CD1c-positive myeloid dendritic cell (primary cell): Measurements from ENCODE around the gene IMPA2.

Experiments
- DNase-seq: peaks from one replicate; pipeline ENCODE4 v3.0.0-alpha.2; 2016; ENCODE audit errors: extremely low spot score

The IMPA2 gene

DNA sequence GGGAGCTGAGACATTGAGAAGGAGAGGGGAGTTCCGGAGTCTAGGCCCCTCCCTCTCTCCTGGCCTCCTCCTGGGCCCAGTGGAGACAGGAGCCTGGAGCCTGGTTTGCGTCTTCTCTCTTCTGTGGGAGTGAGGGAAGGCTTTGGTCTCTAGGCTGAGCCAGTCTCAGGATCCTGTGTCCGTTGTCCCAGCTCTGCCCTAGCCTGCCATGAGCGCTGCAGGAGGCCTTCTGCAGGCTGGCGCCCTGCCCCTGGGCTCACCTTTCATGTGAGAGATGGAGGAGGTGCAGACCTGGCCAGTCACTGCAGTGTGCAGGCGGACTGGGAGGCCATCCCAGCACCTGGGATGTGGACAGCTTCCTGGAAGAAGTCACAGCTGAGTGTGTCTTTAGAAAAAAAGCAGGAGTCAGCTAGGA is 8.7 kb downstream of the IMPA2 start:
- DNase-seq, result no peak

DNA sequence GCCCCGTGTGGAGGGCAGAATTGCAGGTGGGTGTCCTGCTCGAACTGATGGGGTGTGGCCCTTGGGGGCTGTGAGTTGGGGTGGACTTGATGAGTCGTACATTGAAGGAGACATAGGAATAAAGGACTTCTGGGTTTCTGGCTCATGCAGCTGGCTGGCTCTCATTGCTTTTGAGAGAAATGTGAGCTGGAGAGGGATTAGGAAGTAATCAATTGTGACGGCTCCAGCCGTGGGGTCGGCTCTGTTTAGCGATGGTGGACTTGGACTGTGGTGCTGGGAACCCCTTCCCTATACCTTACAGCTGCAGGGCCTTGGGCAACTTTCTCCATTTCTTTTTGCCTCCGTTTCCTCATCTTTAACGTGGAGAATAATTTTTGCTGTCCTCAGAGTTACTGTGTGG is 9.2 kb downstream of the IMPA2 start:
- no peak for DNase-seq

DNA sequence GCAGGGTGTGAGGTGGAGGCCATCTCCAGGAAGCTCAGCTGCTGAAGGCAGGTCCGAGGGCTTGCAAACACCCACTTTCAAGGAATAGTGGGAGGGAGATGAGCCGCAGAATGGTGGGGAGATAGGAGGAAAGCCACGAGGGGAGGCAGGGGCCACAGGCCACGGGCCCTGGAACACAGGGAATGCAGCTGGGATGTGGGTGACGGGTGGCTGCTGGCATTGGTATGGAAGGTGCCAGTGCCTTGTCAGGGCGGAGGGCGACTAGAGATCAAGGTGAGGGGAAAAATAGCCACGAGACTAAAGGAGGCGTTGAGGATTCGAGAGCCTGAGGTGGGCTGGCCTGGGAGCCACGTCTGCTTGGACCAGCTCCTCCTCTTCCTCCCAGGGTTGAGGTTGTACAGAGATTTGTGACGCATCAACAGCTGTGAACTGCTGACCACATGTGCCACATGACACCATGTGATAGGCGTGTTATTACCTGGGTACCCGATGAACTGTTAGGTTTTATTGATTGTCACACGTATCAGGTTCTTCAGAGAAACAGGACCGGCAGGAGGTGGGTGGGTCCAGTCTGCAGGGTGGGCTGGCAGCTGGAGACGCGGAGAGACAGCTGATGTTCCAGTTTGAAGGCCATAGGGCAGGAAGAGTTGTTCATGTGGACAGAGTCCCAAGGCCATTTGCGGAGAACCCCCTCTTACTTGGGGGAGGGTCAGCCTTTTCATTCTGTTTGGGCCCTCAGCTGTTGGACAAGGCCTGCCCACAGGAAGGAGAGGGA is 9.9 kb downstream of the IMPA2 start:
- no peak for DNase-seq

DNA sequence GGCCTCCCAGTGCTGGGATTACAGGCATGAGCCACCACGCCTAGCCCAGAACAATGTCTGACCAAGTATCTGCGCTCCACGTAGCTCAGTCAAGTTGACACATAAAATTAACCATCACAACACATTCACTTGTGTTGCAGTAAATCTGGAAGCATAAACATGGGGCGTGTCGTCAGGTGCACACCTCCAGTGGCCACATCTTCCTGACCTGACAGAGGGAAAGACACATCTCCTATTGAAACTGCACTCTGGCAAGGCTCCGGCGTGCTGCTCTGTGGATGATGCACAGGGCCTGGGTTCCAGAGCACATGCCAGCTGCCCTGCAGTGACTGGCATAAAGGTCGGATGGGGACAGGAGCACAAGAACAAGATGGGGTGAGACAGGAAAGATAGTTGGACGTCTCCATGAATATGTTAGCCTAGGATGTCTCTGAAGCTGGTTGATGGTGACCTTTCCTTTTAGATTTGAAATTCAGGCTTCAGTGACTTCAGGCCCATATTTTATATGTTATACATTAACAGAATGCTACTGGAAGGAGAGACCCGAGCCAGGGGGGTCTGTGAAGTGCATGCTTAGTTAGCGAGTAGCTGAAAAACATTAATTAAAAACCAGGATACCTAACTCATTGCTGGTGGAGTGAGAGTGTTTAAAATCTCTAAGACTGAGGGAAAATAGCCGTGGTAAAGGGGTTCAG is 10.9 kb downstream of the IMPA2 start:
- DNase-seq, result no peak

DNA sequence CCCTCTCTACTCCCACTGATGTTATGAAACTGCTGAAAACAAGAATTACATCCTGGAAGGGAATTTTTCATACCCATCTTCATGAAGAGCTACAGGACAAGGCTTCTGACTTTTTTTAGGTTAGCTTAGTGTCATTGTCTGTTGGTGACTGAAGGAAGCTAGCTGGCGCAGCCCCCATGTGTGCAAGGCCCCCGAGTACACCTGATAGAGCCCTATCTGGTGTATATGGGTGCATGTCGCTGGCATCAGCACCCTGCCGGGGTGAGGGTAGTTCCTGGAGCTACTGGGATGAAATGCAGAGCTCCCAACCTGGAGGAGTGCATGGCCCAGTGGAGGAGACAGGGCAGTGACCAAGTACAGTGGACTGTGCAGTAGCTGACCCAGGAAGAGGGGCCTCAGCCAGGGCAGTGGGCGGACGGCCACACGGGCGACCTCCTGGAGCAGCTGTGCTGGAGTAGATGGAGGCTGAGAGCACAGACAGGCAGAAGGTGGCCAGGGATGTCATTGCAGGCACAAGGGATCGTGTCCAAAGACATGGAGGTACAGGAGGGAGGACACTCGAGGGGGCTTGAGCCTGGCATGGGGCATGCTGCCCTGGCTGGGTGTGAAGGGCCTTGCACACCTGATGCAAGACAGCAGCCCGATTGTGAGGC is 12.1 kb downstream of the IMPA2 start:
- no peak for DNase-seq

DNA sequence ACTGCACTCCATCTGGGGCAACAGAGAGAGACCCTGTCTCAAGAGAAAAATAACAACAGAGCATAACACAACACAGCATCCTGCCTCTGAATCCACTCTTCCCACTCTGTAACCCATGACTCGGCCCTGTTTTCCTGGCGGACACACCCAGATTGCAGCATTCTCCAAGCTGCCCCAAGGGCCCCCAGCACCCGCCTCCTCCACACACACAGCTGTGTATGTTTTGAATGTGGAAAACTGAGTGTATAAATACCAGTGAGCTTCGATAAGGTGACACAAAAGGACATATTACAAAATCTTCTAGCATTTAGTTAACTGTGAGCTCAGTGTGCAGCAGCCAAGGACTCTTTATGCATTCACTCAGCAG is 13.0 kb downstream of the IMPA2 start:
- no peak for DNase-seq

DNA sequence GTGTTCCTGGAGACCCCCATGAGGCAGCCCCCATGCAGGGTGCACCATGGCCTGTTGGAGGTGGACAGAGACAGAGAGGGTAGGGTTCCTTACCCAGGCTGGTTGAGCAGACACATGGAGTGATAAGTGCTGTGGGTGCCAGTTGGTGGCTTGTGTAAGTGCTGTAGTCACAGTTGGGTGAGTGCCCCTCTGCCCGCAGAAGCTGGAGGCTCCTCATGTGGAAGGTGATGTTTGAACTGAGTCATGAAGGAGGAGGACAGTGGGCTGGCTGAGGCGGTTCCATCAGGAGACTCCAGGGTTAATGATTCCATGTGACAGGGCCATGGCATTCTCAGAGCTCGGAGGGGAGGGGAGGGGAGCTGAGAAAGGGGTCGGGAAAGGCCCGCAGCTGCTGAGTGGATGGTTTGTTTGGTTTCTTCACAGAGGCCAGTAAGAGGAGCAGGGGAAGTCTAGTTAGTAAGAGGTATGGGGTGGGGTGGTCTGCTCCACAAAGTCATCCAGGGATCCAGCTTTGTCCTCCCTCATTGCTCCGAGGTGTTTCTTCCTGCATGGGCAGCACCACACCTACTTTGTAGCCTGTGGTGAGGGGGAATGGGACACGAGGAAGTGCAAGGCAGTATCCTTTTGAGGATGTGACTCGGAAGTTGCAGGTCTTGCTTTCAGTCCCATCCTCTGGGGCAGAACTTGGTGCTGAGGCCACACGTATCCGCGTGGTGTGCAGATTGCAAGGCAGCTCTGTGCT is 13.6 kb downstream of the IMPA2 start:
- DNase-seq, result no peak

DNA sequence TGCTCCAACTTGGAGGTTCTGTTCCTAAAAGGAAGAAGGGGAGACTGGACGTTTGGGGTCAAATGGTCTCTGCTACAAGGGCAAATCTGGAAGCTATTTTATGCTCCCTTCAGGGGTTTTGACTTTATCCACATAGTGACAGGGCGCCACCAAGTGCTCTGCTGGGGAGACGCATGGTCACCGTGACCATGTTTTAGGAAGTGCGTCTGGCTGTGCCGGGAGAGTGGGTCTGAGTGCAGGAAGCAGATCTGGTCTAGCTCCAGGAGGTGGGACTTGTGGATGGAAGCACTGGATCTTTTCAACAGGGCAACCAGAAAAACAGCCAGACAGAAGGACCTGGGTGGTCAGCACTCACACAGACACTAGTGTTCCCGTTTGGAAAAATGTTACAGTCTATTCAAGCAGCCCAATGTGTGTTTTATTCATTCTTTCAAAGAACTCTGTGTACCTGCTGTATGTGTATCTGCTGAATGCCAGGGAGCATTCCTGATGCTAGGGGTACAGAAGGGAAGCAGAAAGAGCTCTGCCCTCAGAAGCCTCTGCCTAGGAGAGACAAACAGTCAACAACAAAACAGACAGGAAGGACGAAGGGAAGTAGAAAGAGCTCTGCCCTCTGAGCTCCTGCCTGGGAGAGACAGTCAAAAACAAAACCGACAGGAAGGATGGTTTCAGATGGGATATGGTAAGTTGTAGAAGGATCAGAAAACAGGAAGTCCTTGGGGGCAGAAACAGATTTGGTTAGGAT is 14.3 kb downstream of the IMPA2 start:
- DNase-seq, result peak; percentile 81

DNA sequence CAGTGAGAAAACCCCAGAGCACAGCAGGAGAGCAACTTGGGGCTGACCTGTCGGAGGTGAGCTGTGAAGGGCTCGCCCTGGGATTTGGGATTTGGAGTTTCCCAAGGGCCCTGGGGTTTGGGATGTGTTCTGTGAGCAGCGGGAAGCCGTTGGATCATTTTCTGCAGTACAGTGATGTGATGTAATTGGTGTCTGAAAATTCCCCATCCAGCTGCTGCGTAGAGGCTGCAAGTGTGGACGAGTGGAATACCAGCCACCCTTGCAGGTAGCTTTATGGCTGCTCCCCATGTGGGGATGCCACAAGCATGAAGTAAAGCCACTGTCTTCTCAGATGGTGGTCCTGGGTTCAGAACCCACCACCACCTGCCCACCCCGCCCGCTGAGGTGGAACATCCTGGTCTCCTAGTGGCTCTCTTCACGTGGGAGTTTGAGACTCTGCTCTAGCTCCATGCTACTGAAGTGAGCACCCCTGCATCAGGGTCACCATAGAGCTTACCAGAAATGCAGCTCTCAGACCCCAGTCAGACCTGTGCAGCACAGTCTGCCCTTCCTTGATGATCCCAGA is 15.0 kb downstream of the IMPA2 start:
- DNase-seq, result no peak

DNA sequence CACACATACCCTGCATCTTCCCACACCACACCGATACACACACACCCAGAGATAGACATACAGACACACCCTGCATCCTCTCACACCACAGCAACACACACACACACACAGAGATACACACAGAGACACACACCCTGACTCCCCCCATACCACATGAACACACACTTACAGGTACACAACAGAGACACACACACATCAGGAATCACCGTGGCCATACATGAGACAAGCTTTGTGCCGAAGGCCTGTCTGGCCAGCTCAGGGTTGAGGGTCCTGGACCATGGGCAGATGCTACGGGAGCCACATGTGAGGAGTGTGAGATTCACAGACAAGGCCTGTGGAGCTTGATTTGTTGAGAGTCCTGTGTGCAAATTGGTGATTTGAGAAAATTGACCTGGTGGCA is 15.6 kb downstream of the IMPA2 start:
- no peak for DNase-seq

DNA sequence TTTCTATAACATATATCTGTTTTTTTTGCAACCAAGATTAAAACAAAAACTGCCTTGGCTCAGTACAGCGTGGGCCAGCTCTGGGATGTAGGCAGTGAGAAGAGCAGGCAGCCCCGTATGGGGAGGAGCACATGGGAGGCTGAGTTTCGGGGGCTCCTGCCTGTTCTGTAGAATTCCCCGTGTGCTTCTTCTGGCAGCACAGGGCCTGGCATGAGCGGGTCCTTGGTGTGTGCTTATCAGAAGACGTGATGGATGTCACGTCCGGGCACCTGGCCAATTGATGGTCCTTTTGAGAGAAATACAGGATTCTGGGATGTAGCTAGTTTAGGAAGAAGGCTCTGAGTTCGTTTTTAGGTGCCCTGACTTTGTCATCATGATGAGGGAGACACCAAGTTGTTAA is 16.2 kb downstream of the IMPA2 start:
- no peak for DNase-seq

DNA sequence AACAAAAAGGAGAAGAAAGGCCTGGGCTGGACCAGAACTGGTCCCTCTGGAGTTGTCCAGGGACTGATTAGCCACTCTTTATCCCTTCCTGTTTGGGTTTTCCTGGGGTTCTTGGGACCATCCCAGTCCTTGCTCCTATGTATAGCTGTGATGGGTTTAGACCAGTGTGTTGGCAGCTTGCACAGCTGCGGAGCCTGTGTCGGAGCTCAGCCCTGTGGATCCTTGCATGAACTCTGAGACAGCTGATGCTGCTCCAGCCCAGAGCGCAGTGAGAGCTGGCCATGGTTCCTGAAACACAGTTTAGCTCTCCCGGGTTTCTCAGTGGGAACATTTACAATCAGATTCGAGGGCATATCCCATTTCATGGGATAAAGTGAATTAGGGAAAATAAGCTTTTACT is 16.9 kb downstream of the IMPA2 start:
- no peak for DNase-seq

DNA sequence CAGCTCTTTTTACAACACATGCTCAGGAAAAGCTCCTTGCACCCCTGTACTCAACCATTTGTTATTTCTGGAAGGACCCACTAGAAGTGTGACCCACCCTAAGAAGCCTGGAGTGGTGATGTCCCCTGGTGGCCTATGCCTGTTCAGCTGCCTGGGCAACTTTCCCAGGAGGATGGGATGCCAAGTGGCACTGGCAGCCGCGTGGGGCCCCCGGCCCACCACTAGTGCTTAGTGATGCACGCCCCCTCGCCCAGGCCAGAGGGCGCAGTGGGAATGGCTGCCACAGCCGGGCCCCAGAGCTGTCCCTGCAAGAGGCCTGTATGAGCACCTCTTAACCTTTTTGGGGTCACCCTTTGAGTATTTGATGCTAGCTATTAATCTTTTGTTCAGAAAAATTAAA is 18.1 kb downstream of the IMPA2 start:
- no peak for DNase-seq

DNA sequence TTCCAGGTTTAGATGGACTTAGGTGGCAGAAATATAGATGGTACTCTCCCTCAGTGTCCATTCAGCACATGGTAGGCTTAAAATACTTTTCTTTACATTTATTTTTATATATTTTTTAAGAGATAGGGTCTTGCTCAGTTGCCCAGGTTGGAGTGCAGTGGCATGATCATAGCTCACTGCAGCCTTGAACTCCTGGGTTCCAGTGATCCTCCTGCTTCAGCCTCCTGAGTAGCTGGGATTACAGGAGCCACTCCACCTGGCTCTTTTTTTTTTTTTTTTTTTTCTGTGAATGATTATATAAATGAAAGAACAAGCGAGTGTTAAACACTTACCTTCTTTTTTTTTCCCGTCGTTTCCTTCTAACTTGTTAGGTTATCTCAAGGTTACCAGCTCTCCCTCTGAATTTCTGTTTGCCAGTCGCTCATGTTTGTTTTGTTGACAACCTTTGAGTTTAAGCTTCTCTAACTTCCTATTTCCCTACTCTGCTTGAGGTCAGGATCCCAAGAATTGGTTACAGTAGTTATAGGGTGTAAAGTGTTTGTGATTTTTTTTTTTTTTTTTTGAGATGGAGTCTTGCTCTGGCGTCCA is 18.9 kb downstream of the IMPA2 start:
- DNase-seq, result no peak

DNA sequence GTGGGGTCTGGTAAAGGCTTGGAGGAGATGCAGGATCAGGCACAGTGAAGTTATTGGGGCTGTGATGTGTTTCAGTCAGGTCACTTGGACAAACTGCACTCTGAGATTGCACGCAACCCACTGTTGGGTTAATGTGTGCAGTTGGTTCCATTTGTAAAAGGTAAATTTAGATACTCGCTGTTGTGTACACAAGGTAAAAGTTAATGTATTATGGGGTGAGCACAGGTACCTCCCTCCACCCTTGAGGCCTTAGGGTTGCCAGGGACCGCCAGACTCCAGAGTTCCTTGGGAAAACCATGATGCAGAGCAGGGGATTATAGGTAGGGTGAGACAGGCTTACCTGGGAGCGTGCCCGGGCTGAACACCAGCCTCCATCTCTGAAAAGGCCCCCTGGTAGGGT is 20.1 kb downstream of the IMPA2 start:
- DNase-seq, result no peak

DNA sequence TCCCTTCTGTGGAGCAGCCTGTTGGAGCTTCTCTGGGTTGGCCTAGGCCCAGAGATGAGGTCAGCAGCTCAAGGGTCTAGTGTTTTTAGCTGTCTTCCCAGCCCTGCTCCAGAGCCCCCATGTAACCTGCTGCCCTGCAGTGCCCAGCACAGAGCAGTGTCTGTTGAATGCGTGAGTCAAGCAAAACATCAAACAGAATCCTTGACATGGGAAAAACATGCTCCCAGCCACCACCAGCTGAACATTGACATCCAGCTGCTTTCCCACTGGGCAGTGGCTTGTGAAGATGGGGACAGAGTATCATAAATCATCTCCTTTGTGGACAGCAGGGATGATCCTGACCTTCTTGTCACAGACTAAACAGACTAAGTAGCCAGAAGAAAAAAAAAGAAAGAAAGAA is 22.6 kb downstream of the IMPA2 start:
- DNase-seq, result no peak

DNA sequence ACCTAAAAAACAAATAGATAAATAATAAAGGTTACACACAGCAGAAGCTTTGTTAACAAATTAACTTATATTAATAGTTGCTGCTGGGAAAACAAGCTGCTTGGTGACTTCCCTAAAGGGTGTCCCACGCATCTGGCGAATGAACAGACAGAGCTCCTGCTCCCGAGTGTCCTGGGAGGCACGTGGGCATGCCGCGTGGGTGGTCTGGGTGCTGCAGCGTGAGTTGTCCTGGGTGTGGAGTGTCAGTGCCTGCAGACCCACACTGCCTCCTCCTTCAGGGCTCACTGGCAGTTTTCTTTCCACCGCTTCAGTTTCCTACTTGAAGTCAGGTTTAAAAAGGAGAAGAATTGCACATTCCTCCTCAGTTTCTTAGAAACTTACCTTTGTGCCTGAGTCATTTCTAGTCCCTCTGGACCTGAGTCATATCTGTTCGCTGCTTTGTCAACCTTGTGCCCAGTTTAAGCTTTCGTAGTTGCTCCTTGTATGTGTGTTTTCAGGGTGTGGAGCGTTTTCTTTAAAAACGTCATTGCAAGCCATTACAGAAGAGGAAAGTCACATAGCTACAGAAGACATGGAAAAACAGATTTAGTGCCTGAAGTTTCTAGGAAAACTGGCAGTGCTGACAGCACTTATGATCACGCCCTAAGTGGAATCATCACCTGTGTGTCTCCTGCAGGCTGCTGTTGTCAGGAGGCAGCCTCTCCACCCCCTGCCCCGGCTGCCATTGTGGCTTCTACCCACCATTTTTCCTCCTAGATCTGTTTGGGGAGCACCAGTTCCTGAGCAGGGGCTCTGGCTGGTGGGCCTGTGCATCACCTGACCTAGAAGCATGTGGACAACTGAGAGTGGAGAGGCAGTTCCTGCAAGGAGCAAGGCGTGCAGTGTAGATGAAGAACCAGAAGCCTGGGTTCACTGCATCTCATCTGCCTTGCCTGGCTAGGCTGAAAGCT is 24.5 kb downstream of the IMPA2 start:
- peak; percentile 41 for DNase-seq

DNA sequence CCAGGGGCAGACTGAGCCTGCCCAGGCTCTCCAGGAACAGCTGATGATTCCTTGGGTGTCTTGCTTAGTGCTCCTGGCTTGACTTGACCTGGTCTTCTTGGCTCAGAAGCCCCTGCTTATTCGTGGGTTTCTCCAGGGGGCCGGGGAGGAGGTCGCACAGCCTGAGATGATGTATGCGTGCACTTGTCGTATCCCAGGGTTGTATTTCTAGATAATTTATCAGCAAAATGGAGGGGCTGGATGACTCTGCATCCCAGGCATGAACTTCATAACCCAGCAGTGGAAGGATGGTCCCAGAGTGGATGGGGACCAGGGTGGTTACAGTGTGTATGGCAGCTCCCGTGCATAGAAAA is 25.2 kb downstream of the IMPA2 start:
- no peak for DNase-seq

DNA sequence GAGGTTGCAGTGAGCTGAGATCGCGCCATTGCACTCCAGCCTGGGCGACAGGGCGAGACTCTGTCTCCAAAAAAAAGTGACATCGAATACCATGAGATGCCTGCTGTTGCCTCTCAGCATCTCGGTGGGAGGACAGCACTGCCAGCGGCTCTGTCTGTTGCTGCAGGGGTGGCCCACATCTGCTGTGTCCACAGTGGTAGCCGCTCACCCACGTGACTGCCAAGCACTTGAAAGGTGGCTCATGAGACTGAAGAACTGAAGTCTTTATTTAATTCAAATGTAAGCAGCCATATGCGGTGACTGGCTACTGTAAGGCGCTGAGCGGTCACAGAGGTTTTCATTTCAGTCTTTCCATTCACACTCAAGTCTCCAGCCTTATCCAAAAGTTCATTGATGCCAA is 25.8 kb downstream of the IMPA2 start:
- no peak for DNase-seq

DNA sequence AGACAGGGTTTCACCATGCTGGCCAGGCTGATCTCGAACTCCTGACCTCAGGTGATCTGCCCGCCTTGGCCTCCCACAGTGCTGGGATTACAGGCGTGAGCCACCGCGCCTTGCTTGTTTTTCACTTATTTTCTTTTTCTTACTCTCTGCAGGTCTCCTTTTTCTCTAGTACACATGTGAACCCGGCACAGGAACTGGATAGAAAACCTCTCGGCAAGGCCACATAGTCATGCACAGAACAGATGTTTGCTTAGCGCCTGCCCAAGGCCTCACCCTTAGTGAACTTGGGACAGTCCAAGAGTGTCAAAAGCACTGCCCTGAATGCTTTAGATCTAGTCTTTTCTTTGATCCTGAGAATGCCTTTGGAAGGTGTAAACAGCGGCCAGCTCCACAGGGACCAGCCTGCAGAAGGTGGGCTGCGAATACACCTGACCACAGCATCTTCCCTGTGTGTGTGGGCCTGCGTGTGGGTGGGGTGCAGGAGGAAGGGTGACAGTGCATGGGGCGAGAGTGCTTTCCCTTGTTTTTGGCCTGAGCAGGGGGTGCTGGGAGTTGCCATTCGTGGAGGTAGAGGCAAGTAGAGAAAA is 27.0 kb downstream of the IMPA2 start:
- no peak for DNase-seq
